HEK293 (cell line): ENCODE data around the gene SAXO1.

Experiments
- CTCF ChIA-PET: fragments of 350-600 bp; formaldehyde crosslinking; extraction: SDS; loops from one replicate; lab custom pipeline; 2021; ENCODE audit warnings: antibody characterized with exemption; lab: Yijun Ruan, JAX
- POLR2A ChIA-PET: fragments of 300-600 bp; formaldehyde crosslinking; extraction: SDS; loops from one replicate; lab custom pipeline; 2020; ENCODE audit warnings: antibody characterized with exemption, inconsistent platforms; lab: Yijun Ruan, JAX
- H3K27ac ChIP-seq: fragments of 200-500 bp; sonication (Bioruptor generic); 2 replicates; pipeline ENCODE4 v1.5.1; 2014; ENCODE audit warnings: low read depth, low read length, control low read depth, inconsistent platforms; ENCODE audit errors: extremely low read depth
- H3K36me3 ChIP-seq, 2 experiments: fragments of 200-500 bp in 1 of 2; sonication (Bioruptor generic) in 1 of 2; 1 replicate in 1 of 2; 2 replicates in 1 of 2; pipeline ENCODE4 v1.5.1; 2014 to 2017; ENCODE audit warnings: inconsistent platforms in 2 of 2, low read length in 2 of 2; ENCODE audit not compliant: control insufficient read depth in 2 of 2, insufficient read depth in 1 of 2
- H3K4me1 ChIP-seq: fragments of 200-500 bp; sonication (Bioruptor generic); 2 replicates; pipeline ENCODE4 v1.5.1; 2014; ENCODE audit warnings: mild to moderate bottlenecking, low read length, inconsistent platforms; ENCODE audit not compliant: control insufficient read depth, insufficient read depth
- H3K4me3 ChIP-seq: 2 replicates; pipeline ENCODE4 v1.5.1; 2011; ENCODE audit warnings: low read depth, mild to moderate bottlenecking, control low read depth, low read length, moderate library complexity
- H3K9me3 ChIP-seq: fragments of 200-500 bp; sonication (Bioruptor generic); 2 replicates; pipeline ENCODE4 v1.5.1; 2014; ENCODE audit warnings: low read depth, low read length, inconsistent platforms; ENCODE audit not compliant: control insufficient read depth, insufficient read depth
- BCL11B ChIP-seq: fragments of 450-650 bp; formaldehyde crosslinking; IDR thresholded peaks from 2 replicates; pipeline ENCODE4 v1.5.1; 2016; ENCODE audit warnings: low read depth, missing biosample characterization, missing genetic modification characterization
- BCL6B ChIP-seq: fragments of 450-650 bp; formaldehyde crosslinking; IDR thresholded peaks from 2 replicates; pipeline ENCODE4 v1.5.1; 2017; ENCODE audit warnings: missing biosample characterization, missing genetic modification characterization
- GFI1B ChIP-seq: fragments of 450-650 bp; formaldehyde crosslinking; IDR thresholded peaks from 2 replicates; pipeline ENCODE4 v1.5.1; 2016; ENCODE audit warnings: missing biosample characterization, missing genetic modification characterization
- SP3 ChIP-seq: fragments of 450-650 bp; formaldehyde crosslinking; IDR thresholded peaks from 2 replicates; pipeline ENCODE4 v1.5.1; 2016; ENCODE audit warnings: missing biosample characterization, missing genetic modification characterization
- YY1 ChIP-seq: fragments of 450-650 bp; formaldehyde crosslinking; IDR thresholded peaks from 2 replicates; pipeline ENCODE4 v1.5.1; 2018; ENCODE audit warnings: missing biosample characterization, missing genetic modification characterization
- ZBTB48 ChIP-seq: fragments of 450-650 bp; formaldehyde crosslinking; IDR thresholded peaks from 2 replicates; pipeline ENCODE4 v1.5.1; 2016; ENCODE audit warnings: missing biosample characterization, missing genetic modification characterization
- ZNF2 ChIP-seq: fragments of 450-650 bp; formaldehyde crosslinking; IDR thresholded peaks from 2 replicates; pipeline ENCODE4 v1.5.1; 2016; ENCODE audit warnings: missing biosample characterization, missing genetic modification characterization
- ZNF223 ChIP-seq: fragments of 450-650 bp; formaldehyde crosslinking; IDR thresholded peaks from 2 replicates; pipeline ENCODE4 v1.5.1; 2016; ENCODE audit warnings: missing biosample characterization, missing genetic modification characterization
- ZNF354C ChIP-seq: fragments of 450-650 bp; formaldehyde crosslinking; IDR thresholded peaks from 2 replicates; pipeline ENCODE4 v1.5.1; 2016; ENCODE audit warnings: missing biosample characterization, missing genetic modification characterization, low read depth, borderline replicate concordance
- ZNF398 ChIP-seq: fragments of 450-650 bp; formaldehyde crosslinking; IDR thresholded peaks from 2 replicates; pipeline ENCODE4 v1.5.1; 2017; ENCODE audit warnings: missing biosample characterization, missing genetic modification characterization
- ZNF449 ChIP-seq: fragments of 450-650 bp; formaldehyde crosslinking; IDR thresholded peaks from 2 replicates; pipeline ENCODE4 v1.5.1; 2017; ENCODE audit warnings: missing biosample characterization, mild to moderate bottlenecking, missing genetic modification characterization, moderate library complexity
- ZNF510 ChIP-seq: fragments of 450-650 bp; formaldehyde crosslinking; IDR thresholded peaks from 2 replicates; pipeline ENCODE4 v1.5.1; 2018; ENCODE audit warnings: mild to moderate bottlenecking, missing genetic modification characterization, missing biosample characterization; ENCODE audit not compliant: insufficient replicate concordance
- ZNF530 ChIP-seq: fragments of 450-650 bp; formaldehyde crosslinking; IDR thresholded peaks from 2 replicates; pipeline ENCODE4 v1.5.1; 2016; ENCODE audit warnings: low read depth, missing biosample characterization, missing genetic modification characterization
- ZNF560 ChIP-seq: fragments of 450-650 bp; formaldehyde crosslinking; IDR thresholded peaks from 2 replicates; pipeline ENCODE4 v1.5.1; 2017; ENCODE audit warnings: missing biosample characterization, missing genetic modification characterization, borderline replicate concordance
- ZNF624 ChIP-seq: fragments of 450-650 bp; formaldehyde crosslinking; IDR thresholded peaks from 2 replicates; pipeline ENCODE4 v1.5.1; 2017; ENCODE audit warnings: missing biosample characterization, missing genetic modification characterization
- ZNF654 ChIP-seq: fragments of 450-650 bp; formaldehyde crosslinking; IDR thresholded peaks from 2 replicates; pipeline ENCODE4 v1.5.1; 2016; ENCODE audit warnings: low read depth, missing biosample characterization, missing genetic modification characterization
- ZNF701 ChIP-seq: fragments of 450-650 bp; formaldehyde crosslinking; IDR thresholded peaks from 2 replicates; pipeline ENCODE4 v1.5.1; 2016; ENCODE audit warnings: missing biosample characterization, missing genetic modification characterization
- ZNF707 ChIP-seq: fragments of 450-650 bp; formaldehyde crosslinking; IDR thresholded peaks from 2 replicates; pipeline ENCODE4 v1.5.1; 2016; ENCODE audit warnings: missing biosample characterization, missing genetic modification characterization
- ZSCAN5A ChIP-seq: fragments of 450-650 bp; formaldehyde crosslinking; IDR thresholded peaks from 2 replicates; pipeline ENCODE4 v1.5.1; 2016; ENCODE audit warnings: missing biosample characterization, missing genetic modification characterization
- TF ChIP-seq, protein P1 (sequence below): fragments of 450-650 bp; formaldehyde crosslinking; IDR thresholded peaks from 2 replicates; pipeline ENCODE4 v1.5.1; 2016; ENCODE audit warnings: missing biosample characterization, missing genetic modification characterization
- TF ChIP-seq, protein P2 (sequence below): fragments of 450-650 bp; formaldehyde crosslinking; IDR thresholded peaks from 2 replicates; pipeline ENCODE4 v1.5.1; 2016; ENCODE audit warnings: missing biosample characterization, missing genetic modification characterization

The SAXO1 gene

DNA sequence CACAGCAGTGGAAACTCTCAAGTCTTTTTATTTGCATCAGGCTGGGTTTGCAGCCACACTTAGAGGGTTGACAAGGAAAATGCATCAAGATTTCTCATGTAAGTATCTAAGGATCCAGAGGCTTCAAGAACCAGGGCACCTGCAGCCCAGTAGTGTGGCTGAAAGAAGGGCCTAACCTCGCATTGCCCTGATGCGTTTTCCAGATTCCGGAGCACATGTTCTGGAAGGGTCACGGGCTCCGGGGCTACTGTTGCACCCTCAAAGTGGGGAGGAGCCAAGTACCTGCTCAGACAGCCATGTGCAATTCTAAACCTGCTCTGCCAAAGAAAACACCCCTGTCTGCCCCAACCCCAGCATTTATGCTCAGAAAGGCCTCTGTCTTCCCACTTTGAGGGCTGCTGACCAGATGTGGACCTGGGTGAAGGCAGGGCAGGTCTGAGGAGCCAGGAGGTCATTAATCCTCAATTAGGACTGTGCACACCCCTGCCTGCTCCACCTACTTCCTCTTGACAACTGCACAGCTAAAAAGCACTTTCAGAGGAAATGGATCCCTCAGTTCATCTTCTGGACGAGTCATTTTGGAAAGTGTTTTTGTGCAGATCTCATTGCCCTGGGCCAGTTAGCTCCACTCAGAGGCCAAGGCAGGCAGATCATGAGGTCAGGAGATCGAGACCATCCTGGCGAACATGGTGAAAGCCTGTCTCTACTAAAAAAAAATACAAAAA, 110.7 kb downstream of the SAXO1 start:
- Histone ChIP-seq H3K9me3 (no peaks in the 10 kb centered on the region), H3K36me3 (no peaks in the 10 kb centered on the region), H3K4me3 (no peak overlapping the region), H3K4me1 (no peaks in the 10 kb centered on the region), H3K27ac (no peak overlapping the region)
- ChIA-PET POLR2A (no interaction called here), CTCF (no interaction called here)
- TF ChIP-seq, protein P1, sequence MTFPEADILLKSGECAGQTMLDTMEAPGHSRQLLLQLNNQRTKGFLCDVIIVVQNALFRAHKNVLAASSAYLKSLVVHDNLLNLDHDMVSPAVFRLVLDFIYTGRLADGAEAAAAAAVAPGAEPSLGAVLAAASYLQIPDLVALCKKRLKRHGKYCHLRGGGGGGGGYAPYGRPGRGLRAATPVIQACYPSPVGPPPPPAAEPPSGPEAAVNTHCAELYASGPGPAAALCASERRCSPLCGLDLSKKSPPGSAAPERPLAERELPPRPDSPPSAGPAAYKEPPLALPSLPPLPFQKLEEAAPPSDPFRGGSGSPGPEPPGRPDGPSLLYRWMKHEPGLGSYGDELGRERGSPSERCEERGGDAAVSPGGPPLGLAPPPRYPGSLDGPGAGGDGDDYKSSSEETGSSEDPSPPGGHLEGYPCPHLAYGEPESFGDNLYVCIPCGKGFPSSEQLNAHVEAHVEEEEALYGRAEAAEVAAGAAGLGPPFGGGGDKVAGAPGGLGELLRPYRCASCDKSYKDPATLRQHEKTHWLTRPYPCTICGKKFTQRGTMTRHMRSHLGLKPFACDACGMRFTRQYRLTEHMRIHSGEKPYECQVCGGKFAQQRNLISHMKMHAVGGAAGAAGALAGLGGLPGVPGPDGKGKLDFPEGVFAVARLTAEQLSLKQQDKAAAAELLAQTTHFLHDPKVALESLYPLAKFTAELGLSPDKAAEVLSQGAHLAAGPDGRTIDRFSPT (tag by site-specific recombination): no peak
- TF ChIP-seq ZNF2: no peak
- TF ChIP-seq ZNF398 (tag by site-specific recombination): no peak
- no peak for TF ChIP-seq BCL11B
- no peak for TF ChIP-seq ZNF223
- no peak for TF ChIP-seq ZNF449 (tag by site-specific recombination)

GRCh38 chr9:18921366-18922075, 111.5 kb downstream of the SAXO1 start:
- POLR2A ChIA-PET: no interaction called here
- no peaks in the 10 kb centered on the region for H3K9me3 ChIP-seq
- H3K36me3 ChIP-seq: no peaks in the 10 kb centered on the region
- H3K4me3 ChIP-seq: no peak overlapping the region
- no peaks in the 10 kb centered on the region for H3K4me1 ChIP-seq
- CTCF ChIA-PET: interaction anchor here (0.8 kb wide), 1 partner anchor 14 kb away, joined by 3 read pairs; no protein-coding TSS in a partner anchor
- H3K27ac ChIP-seq: no peak overlapping the region
- TF ChIP-seq ZNF560 (tag by site-specific recombination) (no peak), ZNF510 (tag by site-specific recombination) (no peak), BCL6B (tag by site-specific recombination) (no peak), ZSCAN5A (tag by site-specific recombination) (no peak), ZNF624 (no peak), YY1 (no peak), ZNF701 (tag by site-specific recombination) (no peak), ZBTB48 (tag by site-specific recombination) (no peak), GFI1B (tag by site-specific recombination) (no peak), ZNF707 (no peak), SP3 (tag by site-specific recombination) (no peak), ZNF530 (tag by site-specific recombination) (no peak), ZNF354C (tag by site-specific recombination) (no peak), ZNF654 (tag by site-specific recombination) (no peak)
- TF ChIP-seq, protein P2, sequence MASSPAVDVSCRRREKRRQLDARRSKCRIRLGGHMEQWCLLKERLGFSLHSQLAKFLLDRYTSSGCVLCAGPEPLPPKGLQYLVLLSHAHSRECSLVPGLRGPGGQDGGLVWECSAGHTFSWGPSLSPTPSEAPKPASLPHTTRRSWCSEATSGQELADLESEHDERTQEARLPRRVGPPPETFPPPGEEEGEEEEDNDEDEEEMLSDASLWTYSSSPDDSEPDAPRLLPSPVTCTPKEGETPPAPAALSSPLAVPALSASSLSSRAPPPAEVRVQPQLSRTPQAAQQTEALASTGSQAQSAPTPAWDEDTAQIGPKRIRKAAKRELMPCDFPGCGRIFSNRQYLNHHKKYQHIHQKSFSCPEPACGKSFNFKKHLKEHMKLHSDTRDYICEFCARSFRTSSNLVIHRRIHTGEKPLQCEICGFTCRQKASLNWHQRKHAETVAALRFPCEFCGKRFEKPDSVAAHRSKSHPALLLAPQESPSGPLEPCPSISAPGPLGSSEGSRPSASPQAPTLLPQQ (tag by site-specific recombination): no peak
